SU-DHL-6 (cell line): ENCODE measurements around the gene ZSCAN22.
A peak's percentile ranks its signal among the peaks of the same experiment; 100 is the strongest.

Source experiments
- H2AFZ ChIP-seq: fragments of 200-600 bp; sonication (generic); 2 replicates; pipeline ENCODE4 v1.6.1; 2014; ENCODE audit warnings: low read depth, mild to moderate bottlenecking, moderate library complexity, mixed read lengths, antibody characterized with exemption, low read length; ENCODE audit not compliant: severe bottlenecking
- H3F3A ChIP-seq: fragments of 200-600 bp; shearing (Covaris generic); 2 replicates; pipeline ENCODE4 v1.6.0; 2016; ENCODE audit warnings: antibody characterized with exemption, mild to moderate bottlenecking; ENCODE audit not compliant: insufficient read depth
- H3K27ac ChIP-seq: fragments of 200-600 bp; sonication (generic); 2 replicates; pipeline ENCODE4 v1.5.1; 2016; ENCODE audit warnings: low read depth, mild to moderate bottlenecking, low read length, moderate library complexity, mixed read lengths
- H3K27me3 ChIP-seq: fragments of 200-600 bp; sonication (generic), shearing (Covaris generic); 2 replicates; pipeline ENCODE4 v1.6.0; 2014; ENCODE audit warnings: mild to moderate bottlenecking, low read length
- H3K36me3 ChIP-seq: fragments of 200-600 bp; sonication (generic); 2 replicates; pipeline ENCODE4 v1.6.1; 2014; ENCODE audit warnings: mild to moderate bottlenecking, low read length, mixed read lengths
- H3K4me2 ChIP-seq: fragments of 300-600, 200-600 bp; shearing (Covaris generic), sonication (generic); 2 replicates; pipeline ENCODE4 v1.6.0; 2014; ENCODE audit warnings: low read length, low read depth, mild to moderate bottlenecking; ENCODE audit not compliant: poor library complexity, severe bottlenecking
- H3K4me3 ChIP-seq: fragments of 200-600 bp; sonication (generic); 2 replicates; pipeline ENCODE4 v1.5.1; 2014; ENCODE audit warnings: antibody characterized with exemption, low read length, mild to moderate bottlenecking, mixed read lengths; ENCODE audit not compliant: insufficient read depth, poor library complexity, severe bottlenecking
- H3K79me2 ChIP-seq: fragments of 200-600 bp; sonication (generic); 2 replicates; pipeline ENCODE4 v1.6.1; 2014; ENCODE audit warnings: mild to moderate bottlenecking, low read length, moderate library complexity; ENCODE audit not compliant: insufficient read depth
- H3K9ac ChIP-seq: fragments of 200-600 bp; sonication (generic); 2 replicates; pipeline ENCODE4 v1.7.0; 2014; ENCODE audit warnings: mild to moderate bottlenecking, low read length
- H3K9me2 ChIP-seq: fragments of 200-600 bp; sonication (generic); replicated peaks from 2 replicates; pipeline ENCODE4 v1.6.1; 2014; ENCODE audit warnings: low read length; ENCODE audit not compliant: insufficient read depth
- H3K9me3 ChIP-seq: fragments of 200-600 bp; sonication (generic); 2 replicates; pipeline ENCODE4 v1.6.1; 2014; ENCODE audit warnings: low read length, mixed read lengths; ENCODE audit not compliant: insufficient read depth
- H4K20me1 ChIP-seq: fragments of 200-600 bp; sonication (generic); 2 replicates; pipeline ENCODE4 v1.6.1; 2014; ENCODE audit warnings: low read depth, mild to moderate bottlenecking, antibody characterized with exemption, low read length, moderate library complexity, mixed read lengths
- CTCF ChIP-seq: fragments of 200-600 bp; sonication (generic); IDR thresholded peaks from one replicate; pipeline ENCODE4 v1.5.1; 2017; ENCODE audit warnings: antibody characterized with exemption, mild to moderate bottlenecking, low read length, moderate library complexity; ENCODE audit not compliant: insufficient read depth, poor library complexity, severe bottlenecking
- EZH2phosphoT487 ChIP-seq: fragments of 200-600 bp; sonication (generic), shearing (Covaris generic); conservative IDR thresholded peaks from 2 replicates; pipeline ENCODE4 v1.6.1; 2018; ENCODE audit warnings: mild to moderate bottlenecking, antibody characterized with exemption, low read length, moderate library complexity, mixed read lengths

ZSCAN22 gene

GRCh38 chr19:58326914-58327726 lies at the start of gene ZSCAN22:
Gene ZSCAN22 (plus strand): TSS chr19:58326994. CDS start chr19:58334803, 7,809 bp downstream.
- no peak for TF ChIP-seq EZH2phosphoT487
- TF ChIP-seq CTCF: no peak
- no peak within 1 kb of the TSS for H3K27ac ChIP-seq
- peak within 1 kb of the TSS; percentile 66 for H3K4me2 ChIP-seq
- no peaks in the 10 kb centered on the region for H3K27me3 ChIP-seq
- peak within 1 kb of the TSS; percentile 10 for H2AFZ ChIP-seq
- no peaks in the 10 kb centered on the region for H3K9me2 ChIP-seq
- H3F3A ChIP-seq: no peaks in the 10 kb centered on the region
- H3K79me2 ChIP-seq: peaks cover 6% of the 10 kb centered on the region; the same call in 1 of the 2 replicates
- H3K9me3 ChIP-seq: no peaks in the 10 kb centered on the region
- H3K9ac ChIP-seq: peak within 1 kb of the TSS; percentile 72
- no peaks in the 10 kb centered on the region for H3K36me3 ChIP-seq
- peak within 1 kb of the TSS; percentile 82 for H3K4me3 ChIP-seq
- H4K20me1 ChIP-seq: no peaks in the 10 kb centered on the region

- Histone ChIP-seq H3K4me3 (no peak overlapping the region), H2AFZ (no peak overlapping the region), H3K9me2 (no peaks in the 10 kb centered on the region), H3K27me3 (no peaks in the 10 kb centered on the region), H4K20me1 (no peaks in the 10 kb centered on the region), H3K9ac (no peak overlapping the region), H3K79me2 (peaks cover 41% of the 10 kb centered on the region), H3K9me3 (no peaks in the 10 kb centered on the region), H3K4me2 (no peak overlapping the region), H3K36me3 (no peaks in the 10 kb centered on the region), H3K27ac (no peak overlapping the region), H3F3A (no peaks in the 10 kb centered on the region; the same call in 1 of the 2 replicates)
- no peak for TF ChIP-seq CTCF
- no peak for TF ChIP-seq EZH2phosphoT487
Observed at GRCh38 chr19:58277197-58277596, 49.6 kb upstream of the ZSCAN22 start.

- H3K9me3 ChIP-seq: no peaks in the 10 kb centered on the region
- H3K9ac ChIP-seq: peak overlapping the region; percentile 88
- no peaks in the 10 kb centered on the region for H3K9me2 ChIP-seq
- no peaks in the 10 kb centered on the region for H3K27me3 ChIP-seq
- no peaks in the 10 kb centered on the region for H3K36me3 ChIP-seq
- no peaks in the 10 kb centered on the region for H4K20me1 ChIP-seq
- peak overlapping the region; percentile 88 for H3K4me2 ChIP-seq
- H3F3A ChIP-seq: no peaks in the 10 kb centered on the region; the same call in 1 of the 2 replicates
- peak overlapping the region; percentile 76 for H3K4me3 ChIP-seq
- H3K79me2 ChIP-seq: peaks cover 48% of the 10 kb centered on the region
- H2AFZ ChIP-seq: peak overlapping the region; percentile 93
- no peak for TF ChIP-seq EZH2phosphoT487
- no peak for TF ChIP-seq CTCF
- peak overlapping the region; percentile 52 for H3K27ac ChIP-seq
Observed at GRCh38 chr19:58277748-58278540, 48.9 kb upstream of the ZSCAN22 start.
